IMR-90 (cell line): ENCODE data around the gene FAM193B. TPM values are rescaled to one million over a fixed set of nuclear protein-coding genes. Genes with fewer than 3 reads are reported as not detected.
"Not testable (repeated sequence)": the region's sequence is repeated elsewhere in the genome, so short reads cannot be mapped to it uniquely, and the experiment has no call there.

Experiments used
- ATAC-seq: fragments of 200-7000 bp; cut with Tn5 transposase; 2 replicates; pipeline ENCODE4 v1.9.1; 2020; ENCODE audit warnings: low read depth, mild to moderate bottlenecking, moderate library complexity
- BruUV-seq: library from RNA; stranded (reverse); fragments of 400-500 nt; replicated peaks from 2 replicates; lab custom pipeline; 2021; lab: Mats Ljungman, UMichigan
- CTCF ChIA-PET: fragments of 300-600 bp; formaldehyde crosslinking; extraction: SDS; loops from one replicate; lab custom pipeline; 2021; ENCODE audit warnings: antibody characterized with exemption; lab: Yijun Ruan, JAX
- POLR2A ChIA-PET: fragments of 300-600 bp; sonication (Branson Sonifier 250); formaldehyde crosslinking; loops from one replicate; lab custom pipeline; 2022; ENCODE audit warnings: antibody characterized with exemption; ENCODE audit not compliant: unreplicated experiment; lab: Charles Lee
- DNase-seq: peaks from one replicate; pipeline ENCODE4 v3.0.0; 2013
- H2AFZ ChIP-seq: replicated peaks from 2 replicates; pipeline ENCODE3; 2013; ENCODE audit warnings: low read length, mild to moderate bottlenecking; ENCODE audit not compliant: poor library complexity
- H2AK5ac ChIP-seq: 2 replicates; pipeline ENCODE4 v1.6.1; 2013; ENCODE audit warnings: low read depth, low read length, inconsistent platforms
- H2AK9ac ChIP-seq: replicated peaks from 2 replicates; pipeline ENCODE3; 2013; ENCODE audit warnings: mild to moderate bottlenecking, low read depth, low read length, moderate library complexity; ENCODE audit not compliant: poor library complexity
- H2BK120ac ChIP-seq: 2 replicates; pipeline ENCODE4 v1.6.1; 2013; ENCODE audit warnings: low read depth, low read length, inconsistent platforms
- H2BK15ac ChIP-seq: 3 replicates; pipeline ENCODE4 v1.6.1; 2013; ENCODE audit warnings: low read depth, low read length, inconsistent platforms
- H2BK20ac ChIP-seq: 2 replicates; pipeline ENCODE4 v1.6.1; 2013; ENCODE audit warnings: low read depth, mild to moderate bottlenecking, inconsistent platforms, low read length, moderate library complexity
- H2BK5ac ChIP-seq: 2 replicates; pipeline ENCODE4 v1.6.1; 2013; ENCODE audit warnings: mild to moderate bottlenecking, low read depth, low read length, inconsistent platforms; ENCODE audit not compliant: poor library complexity, severe bottlenecking
- H3K14ac ChIP-seq: replicated peaks from 2 replicates; pipeline ENCODE4 v1.6.1; 2013; ENCODE audit warnings: low read depth, low read length, inconsistent platforms
- H3K18ac ChIP-seq: 2 replicates; pipeline ENCODE4 v1.6.1; 2013; ENCODE audit warnings: low read depth, low read length, control low read depth
- H3K23ac ChIP-seq: 2 replicates; pipeline ENCODE4 v1.6.1; 2013; ENCODE audit warnings: low read depth, low read length, inconsistent platforms
- H3K27ac ChIP-seq: 2 replicates; pipeline ENCODE4 v1.5.1; 2013; ENCODE audit warnings: mild to moderate bottlenecking, control low read depth, low read length; ENCODE audit not compliant: insufficient read depth
- H3K27me3 ChIP-seq: 2 replicates; pipeline ENCODE4 v1.6.1; 2013; ENCODE audit warnings: low read length; ENCODE audit not compliant: control insufficient read depth, insufficient read depth
- H3K36me3 ChIP-seq: 2 replicates; pipeline ENCODE4 v1.6.1; 2013; ENCODE audit warnings: low read length, mixed read lengths; ENCODE audit not compliant: control insufficient read depth, insufficient read depth
- H3K4ac ChIP-seq: 2 replicates; pipeline ENCODE4 v1.6.1; 2013; ENCODE audit warnings: low read depth, low read length, inconsistent platforms
- H3K4me1 ChIP-seq: 2 replicates; pipeline ENCODE4 v1.6.1; 2013; ENCODE audit warnings: low read length, mixed read lengths; ENCODE audit not compliant: control insufficient read depth, insufficient read depth
- H3K4me2 ChIP-seq: 2 replicates; pipeline ENCODE4 v1.6.1; 2013; ENCODE audit warnings: low read depth, mild to moderate bottlenecking, control low read depth, low read length, moderate library complexity
- H3K4me3 ChIP-seq: 2 replicates; pipeline ENCODE4 v1.5.1; 2013; ENCODE audit warnings: low read depth, mild to moderate bottlenecking, control low read depth, low read length, moderate library complexity; ENCODE audit not compliant: insufficient read depth
- H3K56ac ChIP-seq: 2 replicates; pipeline ENCODE4 v1.6.1; 2013; ENCODE audit warnings: low read length, inconsistent platforms; ENCODE audit not compliant: insufficient read depth; ENCODE audit errors: extremely low read depth
- H3K79me1 ChIP-seq, 2 experiments: 2 replicates each; pipeline ENCODE4 v1.6.1; 2013; ENCODE audit warnings: low read length in 2 of 2, inconsistent platforms in 1 of 2, low read depth in 1 of 2
- H3K9ac ChIP-seq: 2 replicates; pipeline ENCODE4 v1.6.1; 2013; ENCODE audit warnings: low read depth, low read length, control low read depth
- H3K9me1 ChIP-seq: 2 replicates; pipeline ENCODE4 v1.6.1; 2013; ENCODE audit warnings: low read length, inconsistent platforms; ENCODE audit not compliant: insufficient read depth
- H3K9me3 ChIP-seq: 2 replicates; pipeline ENCODE4 v1.6.1; 2013; ENCODE audit warnings: low read length; ENCODE audit not compliant: control insufficient read depth, insufficient read depth
- H4K20me1 ChIP-seq: 2 replicates; pipeline ENCODE4 v1.6.1; 2013; ENCODE audit warnings: low read length, inconsistent platforms; ENCODE audit not compliant: insufficient read depth
- H4K5ac ChIP-seq: 2 replicates; pipeline ENCODE4 v1.6.1; 2013; ENCODE audit warnings: mild to moderate bottlenecking, low read depth, low read length, control low read depth
- H4K8ac ChIP-seq, 2 experiments: 2 replicates each; pipeline ENCODE4 v1.6.1; 2013; ENCODE audit warnings: low read depth in 2 of 2, low read length in 2 of 2, control low read depth in 1 of 2, inconsistent platforms in 1 of 2
- H4K91ac ChIP-seq: 2 replicates; pipeline ENCODE4 v1.6.1; 2013; ENCODE audit warnings: low read depth, low read length, inconsistent platforms; ENCODE audit not compliant: insufficient read depth
- WGBS, 2 experiments: methylation state at CpG; one replicate each; pipeline versions ENCODE4 v1.1.5 to v1.1.7; 2013; ENCODE audit warnings: missing lambda C conversion rate in 2 of 2; ENCODE audit not compliant: insufficient read length in 1 of 2; ENCODE audit errors: extremely low coverage in 2 of 2; 5-methylcytosine and 5-hydroxymethylcytosine counted together
- dilution Hi-C: fragments of 300-500 bp; cut with HindIII; formaldehyde crosslinking; loops from one replicate; pipeline ENCODE4 v1.14.3; 2018; ENCODE audit warnings: low sequenced_read_pairs; ENCODE audit not compliant: unreplicated experiment
- in situ Hi-C: fragments of 300-500 bp; cut with MboI; formaldehyde crosslinking; loops from 3 replicates; pipeline ENCODE4 v1.14.3; 2019; ENCODE audit warnings: low sequenced_read_pairs, inconsistent platforms, mixed read lengths
- intact Hi-C: fragments of 100-400 bp; cut with micrococcal nuclease; formaldehyde crosslinking; loops from 2 replicates; pipeline ENCODE4 v1.10.0; 2022
- polyA plus RNA-seq, 3 experiments: library from polyadenylated mRNA; depleted of rRNA; stranded (reverse); fragments of >200 nt; gene quantifications; 2 replicates each; pipeline ENCODE4 v1.2.3, GENCODE V29; 2012; ENCODE audit warnings: low replicate concordance in 1 of 3
- total RNA-seq: library from RNA; depleted of rRNA; stranded (reverse); fragments of >200 nt; gene quantifications from 2 replicates; pipeline ENCODE4 v1.2.3, GENCODE V29; 2012

The FAM193B gene
- total and polyA plus RNA-seq, 2 of the 4 experiments (the other 2 are of a cell fraction), result 9.5 to 52.2 TPM

- H4K91ac ChIP-seq, H3K4me1 ChIP-seq, H2BK15ac ChIP-seq, H2BK120ac ChIP-seq, H3K79me1 ChIP-seq, DNase-seq, ATAC-seq, H3K27ac ChIP-seq, BruUV-seq, H3K18ac ChIP-seq, H3K14ac ChIP-seq, H2AK5ac ChIP-seq, H3K4me2 ChIP-seq, POLR2A ChIA-PET, H4K20me1 ChIP-seq, H4K8ac ChIP-seq, in situ Hi-C loops, H2AK9ac ChIP-seq, H2BK20ac ChIP-seq, H2AFZ ChIP-seq, dilution Hi-C loops, intact Hi-C loops, H2BK5ac ChIP-seq, H3K36me3 ChIP-seq, H3K4me3 ChIP-seq, H3K9ac ChIP-seq, H3K9me3 ChIP-seq, H3K56ac ChIP-seq, H3K4ac ChIP-seq, H3K23ac ChIP-seq, H4K5ac ChIP-seq, H3K27me3 ChIP-seq: not testable (repeated sequence)
- CTCF ChIA-PET, result interaction anchor here (1.6 kb wide), 1 partner anchor 10 kb away, joined by 4 read pairs; no protein-coding TSS in a partner anchor
- peaks cover 10% of the 10 kb centered on the region for H3K9me1 ChIP-seq
- WGBS, 2 experiments, result no CpG with 5 or more reads among the region's 8 CpGs
These were observed 5.1 kb upstream of the FAM193B start for GRCh38 chr5:177559446-177559941.
